Muscle layer of colon (tissue), 2 donors: ENCODE data around the gene FAM180A.

Source experiments
- H3K27ac ChIP-seq: one replicate; pipeline ENCODE4 v1.7.0; 2013; ENCODE audit warnings: low read depth, mild to moderate bottlenecking, low read length, moderate library complexity
- H3K27me3 ChIP-seq, 2 donors: one replicate each; pipeline ENCODE4 v1.7.0; 2013; ENCODE audit warnings: low read length in 2 of 2, mild to moderate bottlenecking in 2 of 2; ENCODE audit not compliant: insufficient read depth in 2 of 2, control insufficient read depth in 1 of 2
- H3K36me3 ChIP-seq: one replicate; pipeline ENCODE4 v1.7.0; 2013; ENCODE audit warnings: mild to moderate bottlenecking, low read length; ENCODE audit not compliant: insufficient read depth
- H3K4me1 ChIP-seq: one replicate; pipeline ENCODE4 v1.7.0; 2013; ENCODE audit warnings: mild to moderate bottlenecking, low read length; ENCODE audit not compliant: insufficient read depth
- H3K4me3 ChIP-seq, 2 donors: one replicate each; pipeline ENCODE4 v1.7.0; 2013; ENCODE audit warnings: low read length in 2 of 2, low read depth in 1 of 2, mild to moderate bottlenecking in 1 of 2, moderate library complexity in 1 of 2
- H3K9ac ChIP-seq: one replicate; pipeline ENCODE4 v1.7.0; 2013; ENCODE audit warnings: low read length
- H3K9me3 ChIP-seq: one replicate; pipeline ENCODE4 v1.7.0; 2013; ENCODE audit warnings: mild to moderate bottlenecking, low read length
- donor health status: abdominal sarcoma.
- donor health status: Adenocarcinoma of cecum.

The FAM180A gene

DNA sequence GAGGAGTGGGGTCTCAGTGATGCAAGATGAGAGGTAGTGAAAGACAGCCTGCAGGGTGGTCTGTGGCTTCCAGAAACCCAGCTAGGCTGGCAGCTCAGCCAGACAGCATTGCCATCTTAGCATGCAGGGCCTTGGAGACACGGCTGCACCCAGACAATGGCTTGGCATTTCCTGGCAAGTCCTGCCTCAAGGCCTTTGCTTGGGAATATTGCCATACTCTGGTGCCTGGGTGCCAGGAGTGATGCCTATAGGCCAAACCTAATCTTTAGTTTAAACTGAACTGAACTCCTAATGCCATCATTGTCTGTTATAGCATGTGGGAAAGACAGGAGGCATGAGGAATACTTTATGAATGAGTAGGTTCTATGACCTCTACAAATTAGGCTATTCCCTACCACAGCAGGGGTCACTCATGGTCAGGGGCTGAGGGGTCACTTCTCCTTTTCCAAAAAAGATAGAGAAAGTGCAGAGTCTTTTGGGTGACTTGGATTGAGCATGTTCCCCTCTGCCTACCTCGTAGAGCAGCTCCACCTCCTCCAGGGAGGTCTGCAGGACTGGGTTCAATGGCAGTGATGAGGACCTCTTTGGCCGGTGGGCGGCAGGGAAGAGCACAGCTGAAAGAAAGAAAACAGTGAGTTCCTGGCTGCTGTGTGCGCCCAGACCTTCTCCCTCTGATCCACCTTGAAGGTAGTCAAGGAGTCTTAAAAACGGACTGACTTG is 11.9 kb downstream of the FAM180A start:
- no peaks in the 10 kb centered on the region for H3K4me1 ChIP-seq
- no peak overlapping the region for H3K9ac ChIP-seq
- H3K27ac ChIP-seq: no peak overlapping the region
- no peaks in the 10 kb centered on the region for H3K36me3 ChIP-seq
- H3K4me3 ChIP-seq: no peak overlapping the region
- H3K27me3 ChIP-seq: no peaks in the 10 kb centered on the region
- no peaks in the 10 kb centered on the region for H3K9me3 ChIP-seq

DNA sequence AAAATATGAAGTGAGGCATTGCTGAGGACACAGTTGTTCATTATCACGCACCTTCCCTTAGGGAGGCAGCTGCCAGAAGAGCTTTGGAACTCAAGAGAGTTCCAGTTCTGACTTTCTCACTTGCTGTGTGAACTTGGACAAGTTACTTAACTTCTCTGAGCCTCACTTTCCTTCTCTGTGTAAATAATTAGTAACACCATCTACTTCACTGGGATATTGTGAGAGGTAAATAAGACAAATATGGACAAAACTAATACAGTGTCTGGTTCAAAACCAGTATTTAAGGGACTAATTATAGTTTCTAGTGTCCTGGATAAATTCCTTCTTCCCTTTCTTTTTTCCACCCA is 14.3 kb downstream of the FAM180A start:
- Histone ChIP-seq H3K4me1 (no peaks in the 10 kb centered on the region), H3K9ac (no peak overlapping the region), H3K9me3 (no peaks in the 10 kb centered on the region), H3K36me3 (no peaks in the 10 kb centered on the region), H3K4me3 (no peak overlapping the region), H3K27ac (no peak overlapping the region), H3K27me3 (no peaks in the 10 kb centered on the region)

DNA sequence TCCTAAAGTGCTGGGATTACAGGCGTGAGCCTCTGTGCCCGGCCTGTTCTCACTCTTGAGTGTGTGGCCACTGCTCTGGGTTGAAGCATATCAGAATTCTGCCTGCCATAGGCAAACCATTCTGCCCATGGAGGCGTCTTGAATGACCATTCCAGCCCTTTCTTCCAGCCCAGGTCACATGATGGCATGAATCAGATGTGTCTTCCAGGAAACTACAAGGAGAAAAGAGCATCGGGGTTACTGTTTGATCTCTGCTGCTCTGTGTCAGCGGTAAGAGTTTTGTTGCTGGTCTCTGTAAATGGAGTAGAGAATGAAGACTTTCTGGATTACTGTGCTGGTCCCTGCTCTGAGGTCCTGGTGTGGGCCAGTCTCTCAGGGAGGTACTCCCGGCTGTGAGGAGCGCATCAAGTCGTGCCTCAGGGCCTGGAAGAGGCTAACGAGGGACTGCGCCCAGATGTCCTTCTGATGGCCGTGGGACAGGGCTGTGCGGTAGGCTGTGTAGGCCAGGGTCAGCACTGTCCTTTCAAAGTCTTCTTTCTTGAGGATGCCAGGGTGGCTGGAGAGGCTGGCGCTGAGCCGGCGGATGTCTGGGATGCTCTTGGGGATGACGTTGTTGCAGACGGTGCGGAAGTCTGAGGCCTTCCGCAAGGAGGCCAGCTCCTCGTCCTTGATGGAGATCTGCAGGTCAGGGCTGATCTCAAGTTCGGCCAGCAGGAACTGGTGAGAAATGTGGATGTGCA is 14.8 kb downstream of the FAM180A start:
- H3K9me3 ChIP-seq: no peaks in the 10 kb centered on the region

DNA sequence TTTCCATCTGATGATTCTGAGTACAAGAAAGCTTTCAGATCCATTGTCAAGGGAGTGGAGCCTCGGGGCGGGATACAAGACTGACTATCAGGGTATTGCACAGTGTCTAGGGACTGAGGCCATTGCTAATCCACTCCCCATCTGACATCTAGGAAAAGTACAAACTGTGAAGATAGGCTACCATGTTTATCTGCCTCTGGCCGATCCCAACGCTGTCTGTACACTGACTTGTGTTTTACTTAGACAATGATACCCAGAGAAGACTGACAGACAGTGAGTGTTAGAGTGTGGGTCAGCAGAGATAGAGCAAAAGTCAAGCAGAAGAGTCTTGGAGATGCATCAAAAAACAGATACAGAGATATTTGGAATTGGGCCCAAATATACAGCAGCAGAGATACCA is 17.5 kb downstream of the FAM180A start:
- Histone ChIP-seq H3K9me3 (no peaks in the 10 kb centered on the region), H3K4me1 (peaks cover 4% of the 10 kb centered on the region), H3K9ac (no peak overlapping the region), H3K27me3 (no peaks in the 10 kb centered on the region), H3K36me3 (no peaks in the 10 kb centered on the region), H3K27ac (no peak overlapping the region), H3K4me3 (no peak overlapping the region)

More for the DNA sequence above, 14.8 kb downstream of the FAM180A start:
- Histone ChIP-seq H3K4me1 (peaks cover 4% of the 10 kb centered on the region), H3K9ac (no peak overlapping the region), H3K4me3 (no peak overlapping the region), H3K36me3 (no peaks in the 10 kb centered on the region), H3K27ac (no peak overlapping the region), H3K27me3 (no peaks in the 10 kb centered on the region)

DNA sequence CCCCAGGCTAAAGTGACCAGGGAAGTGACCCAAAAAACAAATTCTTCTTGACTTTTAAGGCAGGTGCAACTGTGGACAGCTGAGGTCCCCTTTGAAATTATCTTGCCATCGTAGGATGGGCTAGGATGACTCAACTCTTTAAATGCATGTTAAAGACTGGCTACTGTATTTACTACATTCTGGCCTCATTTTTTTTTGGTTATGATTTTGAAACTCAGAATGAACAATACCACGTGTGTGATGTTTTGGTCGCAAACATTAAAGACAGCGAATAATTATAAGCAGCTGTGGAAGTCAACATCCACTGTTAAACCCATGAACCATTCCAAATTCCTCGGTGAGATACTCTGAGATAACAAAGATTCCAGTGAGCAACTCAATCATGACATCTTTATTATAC is 19.4 kb downstream of the FAM180A start:
- Histone ChIP-seq H3K9ac (no peak overlapping the region), H3K9me3 (no peaks in the 10 kb centered on the region), H3K4me3 (no peak overlapping the region), H3K27ac (no peak overlapping the region), H3K36me3 (no peaks in the 10 kb centered on the region), H3K4me1 (peaks cover 4% of the 10 kb centered on the region), H3K27me3 (no peaks in the 10 kb centered on the region)

DNA sequence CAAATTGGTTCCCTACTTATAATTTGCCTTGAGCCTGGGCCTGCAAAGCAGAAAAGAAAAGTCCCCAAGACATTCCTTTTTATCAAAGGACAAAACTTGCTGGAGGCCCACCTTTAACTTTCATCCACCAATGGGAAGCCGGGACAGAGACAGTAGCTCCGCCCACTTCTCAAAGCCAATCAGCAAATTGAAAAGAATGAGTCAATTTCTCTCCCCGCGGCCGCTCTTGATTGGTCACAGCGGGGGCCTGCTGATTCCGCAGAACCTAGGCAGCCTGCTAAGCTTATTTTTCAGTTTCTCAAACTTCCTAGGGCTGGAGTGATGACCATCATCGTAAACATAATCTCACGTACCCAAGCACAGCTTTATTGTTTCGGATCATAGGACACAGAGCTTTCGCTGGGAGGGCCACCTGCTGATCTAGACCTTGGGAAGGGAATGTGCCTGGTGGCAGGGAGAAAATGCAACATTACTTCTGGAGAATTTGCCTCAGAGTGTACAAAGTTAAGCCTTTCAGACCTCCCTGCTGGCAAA is 20.4 kb downstream of the FAM180A start, which contains the start of gene SLC13A4:
SLC13A4 (minus strand) TSS at position 51 of the 534 bp plus-strand sequence. CDS start 690 bp downstream, outside the sequence.
- H3K4me1 ChIP-seq: peaks cover 4% of the 10 kb centered on the region
- no peak within 1 kb of the TSS for H3K27ac ChIP-seq
- no peak within 1 kb of the TSS for H3K4me3 ChIP-seq
- H3K36me3 ChIP-seq: no peaks in the 10 kb centered on the region
- no peak within 1 kb of the TSS for H3K9ac ChIP-seq
- no peaks in the 10 kb centered on the region for H3K9me3 ChIP-seq
- no peaks in the 10 kb centered on the region for H3K27me3 ChIP-seq

DNA sequence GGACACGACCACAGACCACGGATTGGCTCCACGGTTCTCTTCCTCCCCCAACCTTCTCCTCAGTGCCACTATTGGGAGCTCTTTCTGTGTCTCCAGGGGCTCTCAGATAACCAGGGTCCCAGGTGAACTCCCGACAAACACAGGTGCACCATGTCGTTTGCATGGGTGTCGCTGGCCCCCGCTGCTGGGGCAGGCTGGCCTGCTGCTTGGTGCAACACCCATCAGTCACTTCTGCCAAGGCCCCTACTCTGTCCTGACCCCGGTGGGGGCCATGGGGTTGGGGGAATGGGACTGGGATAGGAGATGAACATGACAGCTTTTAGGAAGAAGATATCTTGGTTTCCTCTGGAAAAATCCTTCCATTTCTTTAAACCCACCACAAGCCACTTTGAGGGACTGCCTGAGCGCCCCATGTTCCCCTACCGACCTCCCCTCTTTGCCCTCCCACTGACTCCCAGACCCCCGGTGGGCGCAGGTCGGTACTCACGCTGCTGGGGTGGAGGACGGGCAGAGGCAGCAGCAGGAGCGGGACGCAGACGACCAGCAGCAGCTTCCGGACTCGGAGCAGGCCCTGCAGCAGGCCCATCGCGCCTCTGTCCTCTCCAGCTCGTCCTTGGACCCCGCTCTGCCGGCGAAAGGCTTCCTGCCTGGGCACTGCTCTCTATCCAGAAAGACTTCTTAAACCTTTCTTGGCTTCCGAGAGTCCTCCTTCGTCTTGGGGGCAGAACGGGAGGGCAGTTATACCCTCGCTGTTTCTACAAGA is 21.5 kb downstream of the FAM180A start:
- Histone ChIP-seq H3K4me3 (no peak overlapping the region), H3K27ac (no peak overlapping the region), H3K27me3 (no peaks in the 10 kb centered on the region), H3K9ac (no peak overlapping the region), H3K9me3 (no peaks in the 10 kb centered on the region), H3K36me3 (no peaks in the 10 kb centered on the region), H3K4me1 (peaks cover 4% of the 10 kb centered on the region)

DNA sequence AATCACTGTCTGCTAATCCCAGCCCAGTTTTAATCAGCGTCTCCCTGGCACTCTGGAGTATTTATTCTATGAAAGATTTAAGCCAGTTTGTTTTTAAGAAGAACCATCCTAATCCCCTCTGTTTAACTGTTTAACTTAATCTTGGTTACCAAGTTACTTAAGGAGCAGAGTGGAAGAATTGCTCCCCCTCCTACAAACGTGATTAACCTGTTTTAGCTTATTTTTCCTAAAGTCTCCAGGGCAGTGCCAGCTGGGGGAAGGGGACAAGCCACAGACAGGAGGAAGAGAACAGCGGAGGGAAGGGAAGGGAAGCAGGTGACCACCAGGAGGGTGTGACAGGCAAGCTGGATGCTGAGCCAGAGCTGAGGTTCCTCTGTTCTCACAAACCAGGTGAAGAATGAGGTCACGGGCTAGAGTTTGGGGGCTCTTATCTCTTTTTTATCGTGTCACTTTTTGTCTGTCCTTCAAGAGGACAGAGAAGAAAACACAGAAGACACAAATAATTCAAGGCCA is 22.3 kb downstream of the FAM180A start:
- H3K4me3 ChIP-seq: no peak overlapping the region
- H3K4me1 ChIP-seq: peaks cover 4% of the 10 kb centered on the region
- no peak overlapping the region for H3K27ac ChIP-seq
- no peak overlapping the region for H3K9ac ChIP-seq
- no peaks in the 10 kb centered on the region for H3K27me3 ChIP-seq
- no peaks in the 10 kb centered on the region for H3K9me3 ChIP-seq
- no peaks in the 10 kb centered on the region for H3K36me3 ChIP-seq

DNA sequence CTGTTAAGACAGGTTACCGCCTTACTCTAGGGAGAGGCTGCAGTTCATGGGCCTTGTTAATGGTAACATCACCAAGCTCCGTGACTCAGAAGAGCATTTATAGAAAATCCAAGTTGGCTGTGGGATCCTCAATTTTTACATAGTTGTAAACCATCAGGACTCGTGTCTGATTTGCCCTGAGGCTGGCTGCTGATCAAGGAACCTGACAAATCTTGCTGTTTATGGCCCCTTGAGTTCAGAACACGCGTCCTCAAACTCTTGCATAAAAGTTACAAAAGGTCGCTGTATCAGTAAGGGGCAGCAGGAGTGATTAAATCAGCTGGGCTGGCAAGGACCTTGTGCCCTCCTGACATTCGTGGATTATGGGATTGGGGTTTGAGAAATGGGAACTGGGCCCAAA is 25.2 kb downstream of the FAM180A start:
- H3K27me3 ChIP-seq: no peaks in the 10 kb centered on the region
- H3K9me3 ChIP-seq: no peaks in the 10 kb centered on the region
- H3K9ac ChIP-seq: no peak overlapping the region
- no peak overlapping the region for H3K4me3 ChIP-seq
- no peaks in the 10 kb centered on the region for H3K36me3 ChIP-seq
- H3K27ac ChIP-seq: no peak overlapping the region
- no peaks in the 10 kb centered on the region for H3K4me1 ChIP-seq

DNA sequence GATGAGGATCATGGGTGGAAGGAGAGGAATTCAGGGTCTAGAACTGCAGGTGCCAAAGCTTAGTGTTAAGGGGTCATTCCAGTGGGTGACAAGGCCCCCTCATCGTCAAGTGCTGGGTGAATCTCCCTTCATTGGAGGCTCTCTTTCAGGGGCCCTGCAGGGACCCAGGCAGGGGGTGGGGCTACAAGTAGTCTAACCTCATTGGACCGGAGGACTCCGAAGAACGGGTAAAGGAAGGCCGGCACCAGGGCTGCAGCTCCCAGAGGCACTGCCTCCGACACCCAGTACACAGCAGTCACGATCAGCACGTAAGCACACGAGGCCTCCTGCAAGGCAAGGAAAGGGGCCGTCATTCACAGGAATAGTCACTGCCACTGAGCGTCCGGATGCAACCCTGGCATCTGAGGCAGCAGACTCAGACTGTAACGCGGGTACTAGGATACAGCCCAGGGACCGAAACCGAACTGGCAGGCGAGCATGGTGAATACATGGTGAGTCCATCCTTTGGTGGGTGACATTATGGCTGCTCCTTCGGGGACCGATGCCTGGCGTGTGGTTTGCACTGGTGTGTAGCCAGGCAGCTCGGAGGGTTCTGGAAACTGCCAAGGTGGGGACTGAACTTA is 27.3 kb downstream of the FAM180A start:
- H3K27ac ChIP-seq: no peak overlapping the region
- H3K36me3 ChIP-seq: no peaks in the 10 kb centered on the region
- H3K4me1 ChIP-seq: peaks cover 6% of the 10 kb centered on the region
- H3K27me3 ChIP-seq: no peaks in the 10 kb centered on the region
- H3K4me3 ChIP-seq: no peak overlapping the region
- no peaks in the 10 kb centered on the region for H3K9me3 ChIP-seq
- H3K9ac ChIP-seq: no peak overlapping the region

DNA sequence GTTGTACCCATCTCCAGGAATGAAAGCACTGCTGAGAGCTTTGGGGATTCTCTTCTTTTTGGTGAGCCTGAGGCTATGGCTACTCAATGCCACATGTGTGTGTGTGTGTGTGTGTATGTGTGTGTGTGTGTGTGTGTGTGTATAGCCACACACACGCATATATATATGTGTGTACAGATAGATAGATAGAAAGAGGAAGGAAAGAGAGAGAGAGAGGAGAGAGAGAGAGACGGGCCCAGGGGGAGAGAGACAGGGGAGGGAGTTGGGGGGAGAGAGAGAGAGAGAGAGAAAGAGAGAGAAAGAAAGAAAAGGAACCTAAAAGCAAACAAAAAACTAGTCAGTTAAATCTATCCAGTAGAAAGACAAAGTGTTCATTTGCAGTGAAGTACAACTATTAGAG is 28.9 kb downstream of the FAM180A start:
- H3K4me1 ChIP-seq: peaks cover 6% of the 10 kb centered on the region
- H3K27me3 ChIP-seq: no peaks in the 10 kb centered on the region
- H3K36me3 ChIP-seq: no peaks in the 10 kb centered on the region
- no peak overlapping the region for H3K4me3 ChIP-seq
- no peaks in the 10 kb centered on the region for H3K9me3 ChIP-seq
- no peak overlapping the region for H3K27ac ChIP-seq
- H3K9ac ChIP-seq: no peak overlapping the region
